Activated CD8-positive, alpha-beta memory T cell treated with anti-CD3 and anti-CD28 coated beads for 36 hours (primary cell): ENCODE results near the gene ABHD17C. TPM values are rescaled to one million over a fixed set of nuclear protein-coding genes. Genes with fewer than 3 reads are reported as not detected.
"Not testable (repeated sequence)": the region's sequence is repeated elsewhere in the genome, so short reads cannot be mapped to it uniquely, and the experiment has no call there.

Experiments
- CTCF ChIA-PET: fragments of 350-600 bp; sonication (Branson Sonifier 250); formaldehyde crosslinking; loops from one replicate; lab custom pipeline; 2021; ENCODE audit warnings: antibody characterized with exemption; lab: Charles Lee
- POLR2A ChIA-PET: fragments of 350-600 bp; sonication (Branson Sonifier 250); formaldehyde crosslinking; loops from one replicate; lab custom pipeline; 2021; ENCODE audit warnings: antibody characterized with exemption; lab: Charles Lee
- total RNA-seq, 2 experiments: library from RNA; stranded (reverse); gene quantifications; one replicate each; pipeline ENCODE4 v1.2.3, GENCODE V29; 2021

The ABHD17C gene
- 1 to 10 TPM; 5.6 to 6.8 TPM for total RNA-seq

DNA sequence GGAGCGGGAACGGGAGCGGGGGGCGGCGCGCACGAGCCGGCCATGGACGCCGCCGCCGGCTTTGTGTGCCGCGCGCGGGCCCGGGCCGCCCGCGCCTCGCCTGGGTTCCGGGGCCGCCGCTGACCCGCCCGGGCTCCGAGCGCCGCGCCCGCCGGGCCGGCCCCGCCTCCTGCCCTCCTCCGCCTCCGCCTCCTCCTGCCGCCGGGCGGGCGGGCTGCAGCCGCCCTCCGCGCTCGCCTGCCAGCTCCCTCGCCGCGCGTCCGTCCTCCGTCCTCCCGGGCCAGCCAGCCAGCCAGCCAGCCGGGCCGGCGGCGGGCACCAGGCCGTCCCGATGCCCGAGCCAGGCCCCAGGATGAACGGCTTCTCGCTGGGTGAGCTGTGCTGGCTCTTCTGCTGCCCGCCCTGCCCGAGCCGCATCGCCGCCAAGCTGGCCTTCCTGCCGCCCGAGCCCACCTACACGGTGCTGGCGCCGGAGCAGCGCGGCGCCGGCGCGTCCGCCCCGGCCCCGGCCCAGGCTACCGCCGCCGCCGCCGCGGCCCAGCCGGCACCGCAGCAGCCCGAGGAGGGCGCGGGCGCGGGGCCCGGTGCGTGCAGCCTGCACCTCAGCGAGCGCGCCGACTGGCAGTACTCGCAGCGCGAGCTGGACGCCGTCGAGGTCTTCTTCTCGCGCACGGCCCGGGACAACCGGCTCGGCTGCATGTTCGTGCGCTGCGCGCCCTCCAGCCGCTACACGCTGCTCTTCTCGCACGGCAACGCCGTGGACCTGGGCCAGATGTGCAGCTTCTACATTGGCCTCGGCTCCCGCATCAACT is at the start of gene ABHD17C:
TSS of gene ABHD17C (plus strand) at position 212 of the 812 bp plus-strand sequence. CDS start at position 332, 120 bp downstream.
- POLR2A ChIA-PET = interaction anchor here (1.0 to 1.3 kb wide), 2 partner anchors 10 to 293 kb away, joined by 3 read pairs; no protein-coding TSS in a partner anchor
- CTCF ChIA-PET = interaction anchor here (1.2 kb wide), 1 partner anchor 35 kb away, joined by 3 read pairs; no protein-coding TSS in a partner anchor

DNA sequence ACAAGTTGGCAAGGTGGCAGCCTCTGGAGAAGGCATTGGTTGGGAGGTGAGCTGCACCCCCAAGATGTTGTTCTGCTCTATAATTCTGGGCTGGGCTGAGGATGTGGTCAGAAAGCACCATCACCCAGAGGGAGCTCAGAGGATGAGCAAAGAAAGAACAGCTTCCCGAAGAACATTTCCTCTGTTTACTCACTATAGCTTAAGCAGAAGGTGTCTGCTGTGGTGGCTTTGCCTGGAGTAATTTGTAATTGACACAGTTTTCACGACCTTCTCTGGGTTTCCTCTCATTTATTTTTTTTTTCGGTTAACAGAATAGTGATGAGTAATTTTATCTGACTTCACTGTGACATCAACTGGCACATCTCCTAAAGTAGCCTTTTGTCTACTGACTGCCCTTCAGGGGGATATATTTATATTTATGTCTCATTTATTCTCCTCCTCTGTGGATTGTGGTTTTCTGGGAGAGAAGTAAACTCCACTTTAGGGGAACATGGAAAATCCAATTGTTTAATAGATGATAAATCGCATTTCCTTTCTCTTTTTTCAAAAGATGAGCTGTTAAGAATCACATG is 49.5 kb upstream of the ABHD17C start:
- POLR2A ChIA-PET = no interaction called here
- CTCF ChIA-PET = no interaction called here

DNA sequence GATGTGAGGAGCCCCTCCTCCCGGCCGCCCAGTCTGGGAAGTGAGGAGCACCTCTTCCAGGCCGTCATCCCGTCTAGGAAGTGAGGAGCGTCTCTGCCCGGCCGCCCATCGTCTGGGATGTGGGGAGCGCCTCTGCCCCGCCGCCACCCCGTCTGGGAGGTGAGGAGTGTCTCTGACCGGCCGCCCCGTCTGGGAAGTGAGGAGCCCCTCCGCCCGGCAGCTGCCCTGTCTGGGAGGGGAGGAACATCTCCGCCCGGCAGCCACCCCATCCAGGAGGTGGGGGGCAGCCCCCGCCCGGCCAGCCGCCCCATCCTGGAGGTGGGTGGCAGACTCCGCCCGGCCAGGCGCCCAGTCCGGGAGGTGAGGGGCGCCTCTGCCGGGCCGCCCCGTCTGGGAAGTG is 47.7 kb upstream of the ABHD17C start:
- CTCF ChIA-PET, POLR2A ChIA-PET: not testable (repeated sequence)

DNA sequence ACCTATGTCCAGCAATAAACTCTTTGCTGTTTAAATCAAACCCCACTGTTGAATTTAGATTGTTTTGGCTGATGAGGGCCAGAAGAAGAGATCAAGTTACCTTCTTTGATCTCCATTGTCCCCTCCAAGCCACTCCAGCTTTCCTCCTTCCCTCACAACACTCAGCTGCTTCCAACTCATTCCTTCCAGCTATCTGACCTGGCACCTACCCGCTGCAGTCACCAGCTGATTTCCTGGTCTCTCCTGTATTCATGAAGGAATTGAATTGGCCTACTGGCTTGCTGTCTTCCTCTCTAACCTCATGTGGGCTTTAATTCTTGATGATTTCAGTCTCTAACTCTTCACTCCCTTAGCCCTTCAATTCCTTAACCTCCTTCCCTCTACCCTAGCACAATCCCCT is 40.8 kb upstream of the ABHD17C start:
- CTCF ChIA-PET = no interaction called here
- POLR2A ChIA-PET = no interaction called here

DNA sequence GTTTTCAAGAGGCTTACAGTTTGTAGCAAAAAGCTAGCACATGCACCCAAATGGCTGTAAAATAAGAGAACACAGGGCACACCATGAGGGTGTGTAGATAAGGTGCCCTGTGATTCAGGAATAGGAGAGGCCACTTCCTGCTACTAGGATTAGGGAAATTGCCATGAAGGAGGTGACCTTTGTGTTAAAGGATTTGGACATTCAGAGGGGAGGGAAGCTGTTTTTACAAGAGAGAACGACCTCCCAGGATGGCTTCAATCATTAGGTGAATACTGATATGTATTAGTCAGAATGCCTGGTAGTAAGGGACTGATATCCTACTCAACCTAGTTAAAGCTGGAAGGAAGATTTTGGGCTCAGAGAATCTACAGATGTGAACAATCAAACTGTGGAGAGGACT is 35.7 kb upstream of the ABHD17C start:
- POLR2A ChIA-PET = no interaction called here

DNA sequence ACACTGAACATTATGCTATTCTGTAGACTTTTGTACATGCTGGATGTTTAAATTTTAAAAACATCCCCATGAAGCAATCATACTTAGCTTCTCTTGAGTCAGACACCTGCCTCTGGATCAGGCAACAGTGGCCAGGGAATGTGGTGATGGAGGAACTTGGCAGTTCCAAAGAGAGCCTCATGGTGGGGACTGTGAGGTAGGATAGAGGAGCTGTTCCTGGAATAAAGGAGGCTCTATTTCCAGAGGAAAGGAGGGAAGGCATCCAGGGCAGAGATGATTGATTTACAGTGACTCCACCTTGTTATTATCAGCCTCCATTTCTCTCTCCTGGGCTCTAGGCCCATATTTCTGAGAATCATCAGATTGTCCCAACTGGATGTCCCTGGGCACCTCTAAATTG is 35.0 kb upstream of the ABHD17C start:
- ChIA-PET POLR2A (no interaction called here), CTCF (interaction anchor here (1.0 kb wide), 1 partner anchor 36 kb away, joined by 3 read pairs; no protein-coding TSS in a partner anchor)

More for the DNA sequence above, 35.7 kb upstream of the ABHD17C start:
- CTCF ChIA-PET = no interaction called here

DNA sequence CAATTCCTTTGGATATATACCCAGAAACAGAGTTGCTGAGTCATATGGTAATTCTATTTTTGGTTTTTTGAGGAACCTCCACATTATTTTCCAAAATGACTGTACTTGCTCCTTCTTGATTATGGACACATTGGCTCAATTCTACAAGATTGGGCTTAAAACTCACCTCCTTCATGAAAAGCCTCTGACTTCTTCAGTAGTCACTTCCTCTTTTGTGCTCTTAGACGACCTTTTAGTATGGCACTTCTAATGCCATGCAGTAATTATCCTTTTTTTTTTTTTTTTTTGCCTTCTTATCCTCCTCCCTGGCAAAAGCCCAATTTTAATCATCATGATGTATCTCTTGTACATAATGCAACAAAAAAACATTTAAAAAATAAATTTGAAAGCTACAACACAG is 33.0 kb upstream of the ABHD17C start:
- POLR2A ChIA-PET = no interaction called here
- CTCF ChIA-PET = no interaction called here

DNA sequence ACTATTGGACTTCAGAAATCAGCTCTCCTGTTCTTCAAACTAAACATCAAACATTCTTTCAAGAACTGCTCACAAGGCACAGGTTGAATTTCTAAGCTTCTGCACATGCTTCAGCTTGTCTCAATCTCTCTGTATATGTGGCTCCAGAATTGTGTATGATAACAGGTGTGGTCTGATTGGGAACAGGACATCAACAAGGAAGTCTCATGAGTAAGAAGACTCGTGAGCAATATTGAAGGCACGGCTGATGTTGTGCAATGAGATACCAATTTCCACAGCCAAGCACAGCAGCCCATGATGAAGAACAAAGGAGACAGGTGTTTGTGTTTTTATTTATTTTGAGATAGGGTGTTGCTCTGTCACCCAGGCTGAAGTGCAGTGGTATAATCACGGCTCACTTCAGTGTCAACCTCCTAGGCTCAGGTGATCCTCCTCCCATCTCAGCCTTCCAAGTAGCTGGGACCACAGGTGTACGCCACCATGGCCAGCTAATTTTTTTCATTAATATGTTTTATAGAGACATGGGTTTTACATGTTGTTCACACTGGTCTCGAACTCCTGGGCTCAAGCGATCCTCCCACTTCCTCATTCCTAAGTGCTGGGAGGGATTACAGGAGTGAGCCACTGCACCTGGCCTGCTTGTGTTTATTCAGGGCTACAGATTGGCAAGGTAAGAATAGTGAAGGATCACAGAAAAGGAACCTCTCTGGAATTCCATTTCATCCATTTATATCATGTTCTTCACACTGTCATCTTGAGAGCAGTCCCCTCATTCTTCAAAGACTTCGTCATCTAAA is 32.2 kb upstream of the ABHD17C start:
- ChIA-PET POLR2A (no interaction called here), CTCF (interaction anchor here (0.9 kb wide), 1 partner anchor 9 kb away, joined by 3 read pairs; no protein-coding TSS in a partner anchor)

DNA sequence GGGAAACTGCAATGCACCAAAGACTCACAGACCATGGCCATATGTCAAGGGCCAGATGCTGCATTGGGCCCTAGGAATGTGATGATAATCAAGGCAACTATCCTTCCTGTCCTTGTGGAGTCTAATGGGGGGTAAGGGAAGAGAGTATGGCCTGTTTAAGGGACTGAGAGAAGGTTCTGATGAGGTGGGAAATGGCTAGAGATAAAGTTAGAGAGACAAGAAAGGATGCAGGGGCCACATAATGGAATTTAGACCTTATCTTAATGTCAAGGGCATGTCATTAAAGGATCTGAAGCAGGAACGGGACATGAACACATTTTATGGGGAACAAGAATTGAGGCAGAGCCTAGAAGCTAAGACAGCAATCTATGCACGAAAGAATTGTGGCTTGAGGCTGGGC is 30.0 kb upstream of the ABHD17C start:
- CTCF ChIA-PET = no interaction called here
- POLR2A ChIA-PET = no interaction called here

DNA sequence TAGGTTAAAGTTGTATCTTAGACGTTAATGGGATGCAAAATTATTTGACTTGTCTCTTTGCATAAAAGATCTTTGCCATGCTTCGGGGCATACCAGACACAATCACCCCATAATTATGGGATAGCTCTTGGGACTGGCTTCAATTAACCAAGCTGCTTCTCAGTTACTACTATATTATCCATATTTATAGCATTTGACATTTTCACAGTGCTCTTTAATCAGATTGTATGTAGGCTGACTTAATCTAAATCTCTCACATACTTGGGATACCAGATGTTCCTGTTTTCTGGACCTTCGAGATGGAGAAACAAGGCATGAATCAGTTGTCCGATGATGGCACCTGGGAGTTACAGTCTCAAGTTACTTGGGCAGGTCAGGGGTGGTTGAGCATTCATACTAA is 27.2 kb upstream of the ABHD17C start:
- CTCF ChIA-PET = no interaction called here
- POLR2A ChIA-PET = no interaction called here

DNA sequence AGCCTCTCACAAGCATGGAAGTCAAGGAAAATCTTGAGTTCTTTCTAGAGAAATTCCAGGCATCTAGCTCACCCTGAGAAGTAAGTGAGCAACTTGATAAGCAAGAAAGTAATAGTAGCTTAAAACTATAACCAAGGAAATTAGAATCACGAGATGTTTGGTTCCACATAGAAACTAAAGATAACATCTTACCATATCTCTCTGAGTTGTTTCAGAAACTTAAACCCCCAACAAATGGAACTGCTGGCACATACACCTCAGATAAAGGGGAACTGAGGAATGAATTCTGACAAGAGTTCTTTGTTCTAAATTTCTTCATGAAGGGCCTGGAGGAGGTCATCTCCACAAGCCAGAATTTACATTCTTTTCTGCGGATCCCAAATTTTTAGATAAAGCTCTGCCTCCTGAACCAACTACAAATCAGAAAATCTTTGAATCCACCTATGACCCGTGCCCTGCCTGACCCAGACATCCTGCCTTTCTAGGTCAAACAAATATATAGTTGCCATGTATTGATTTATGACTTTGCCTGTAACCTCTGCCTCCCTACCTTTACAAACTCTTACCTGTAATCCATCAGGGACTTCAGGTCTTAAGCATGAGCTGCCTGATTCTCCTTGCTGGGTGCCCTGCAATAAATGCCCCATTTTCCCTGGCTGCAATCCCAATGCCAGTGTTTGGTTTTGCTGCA is 26.4 kb upstream of the ABHD17C start:
- ChIA-PET CTCF (no interaction called here), POLR2A (no interaction called here)

DNA sequence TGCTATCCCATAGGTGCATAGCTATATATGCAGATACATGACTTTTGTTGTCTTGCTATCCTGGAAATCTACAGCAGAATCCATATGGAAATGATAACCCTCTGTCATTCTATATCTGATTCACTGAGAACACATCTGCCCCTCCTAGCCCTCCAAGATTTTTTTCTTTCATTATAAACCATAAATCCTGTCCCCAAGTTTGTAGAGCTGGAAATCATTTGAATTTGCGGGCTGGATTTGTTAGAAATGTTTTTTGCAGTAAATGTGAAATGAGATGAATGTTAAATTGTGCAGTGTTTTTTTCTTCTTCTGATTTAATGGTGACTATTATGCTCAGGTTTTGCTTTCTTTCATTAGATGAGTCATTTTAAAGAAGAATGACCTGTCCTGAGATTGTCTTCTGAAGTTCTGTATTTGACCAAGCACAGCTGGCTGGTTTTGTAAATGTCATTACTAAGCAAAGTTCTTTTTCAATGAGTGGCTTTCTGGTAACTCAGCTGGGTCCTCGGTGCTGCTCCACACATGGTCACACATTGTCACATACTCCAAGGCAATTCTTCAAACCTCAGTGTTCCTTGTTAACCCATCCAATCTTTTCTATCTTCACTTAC is 25.3 kb upstream of the ABHD17C start:
- POLR2A ChIA-PET = no interaction called here
- CTCF ChIA-PET = no interaction called here

DNA sequence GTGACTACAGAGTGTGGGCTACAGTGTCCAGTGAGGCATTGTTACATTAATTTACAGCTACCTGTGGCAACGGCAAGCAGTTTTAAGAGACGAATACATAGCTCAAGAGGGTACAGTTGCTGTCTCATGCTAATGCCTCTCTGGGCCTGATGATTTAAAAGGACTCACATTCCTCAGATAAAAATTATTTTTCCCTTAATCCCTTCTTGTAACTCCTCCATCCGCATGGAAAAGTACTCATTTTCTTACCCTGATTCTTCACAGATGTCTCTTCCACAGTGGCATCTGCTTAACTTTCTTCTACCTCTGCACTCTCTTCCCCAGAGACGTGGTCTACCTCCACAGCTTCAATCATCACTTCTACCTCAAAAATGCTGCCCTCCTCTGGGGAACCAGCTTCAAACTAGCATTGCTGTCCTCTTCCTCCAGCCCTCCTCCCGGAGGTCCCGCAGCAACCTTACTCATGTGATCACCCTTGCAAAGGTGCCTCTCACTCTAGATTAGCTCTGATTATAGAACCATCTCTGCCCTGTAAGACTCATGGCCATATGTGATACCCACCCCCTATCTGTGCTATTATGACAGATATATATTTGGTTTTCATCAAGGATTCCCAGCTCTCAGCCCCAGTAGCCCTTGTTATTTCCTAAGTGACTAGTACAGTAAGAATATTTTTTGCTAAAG is 21.4 kb upstream of the ABHD17C start:
- POLR2A ChIA-PET = no interaction called here
- CTCF ChIA-PET = no interaction called here

DNA sequence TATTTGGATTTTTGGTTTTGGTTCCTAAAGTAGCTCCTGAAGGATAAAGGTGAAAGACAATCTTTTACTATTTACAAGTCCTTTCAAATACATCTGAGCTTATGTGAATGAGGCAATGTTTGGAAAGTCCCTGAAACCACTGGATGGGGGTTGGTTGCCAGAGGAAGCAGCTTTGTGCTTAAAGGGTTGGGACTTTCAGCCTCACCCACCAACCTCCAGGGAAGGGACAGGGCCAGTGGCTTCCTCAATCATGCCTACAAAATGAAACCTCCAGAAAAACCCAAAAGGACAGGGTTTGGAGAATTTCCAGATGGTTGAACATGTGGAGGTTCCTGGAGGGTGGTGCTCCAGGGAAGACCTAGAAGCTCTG is 20.9 kb upstream of the ABHD17C start:
- POLR2A ChIA-PET = no interaction called here
- CTCF ChIA-PET = no interaction called here

DNA sequence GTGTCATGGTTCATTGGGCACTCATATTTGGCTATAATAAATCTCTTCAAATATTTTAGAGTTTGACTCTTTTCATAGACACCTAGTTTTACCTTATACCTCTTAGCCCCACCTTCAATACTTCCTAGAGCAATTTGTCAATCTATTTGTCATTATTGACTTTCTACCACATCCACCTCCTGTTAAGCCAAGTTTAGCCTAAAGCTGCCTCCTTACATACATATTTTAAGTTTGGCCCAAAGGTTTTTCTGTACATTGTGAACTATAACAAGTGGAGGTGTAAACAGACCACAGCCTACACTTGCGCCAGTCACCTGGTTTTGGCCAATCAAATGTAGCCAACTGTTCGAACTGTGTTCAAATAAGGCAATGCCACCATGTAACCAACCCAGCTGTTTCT is 18.1 kb upstream of the ABHD17C start:
- CTCF ChIA-PET = no interaction called here
- POLR2A ChIA-PET = no interaction called here

DNA sequence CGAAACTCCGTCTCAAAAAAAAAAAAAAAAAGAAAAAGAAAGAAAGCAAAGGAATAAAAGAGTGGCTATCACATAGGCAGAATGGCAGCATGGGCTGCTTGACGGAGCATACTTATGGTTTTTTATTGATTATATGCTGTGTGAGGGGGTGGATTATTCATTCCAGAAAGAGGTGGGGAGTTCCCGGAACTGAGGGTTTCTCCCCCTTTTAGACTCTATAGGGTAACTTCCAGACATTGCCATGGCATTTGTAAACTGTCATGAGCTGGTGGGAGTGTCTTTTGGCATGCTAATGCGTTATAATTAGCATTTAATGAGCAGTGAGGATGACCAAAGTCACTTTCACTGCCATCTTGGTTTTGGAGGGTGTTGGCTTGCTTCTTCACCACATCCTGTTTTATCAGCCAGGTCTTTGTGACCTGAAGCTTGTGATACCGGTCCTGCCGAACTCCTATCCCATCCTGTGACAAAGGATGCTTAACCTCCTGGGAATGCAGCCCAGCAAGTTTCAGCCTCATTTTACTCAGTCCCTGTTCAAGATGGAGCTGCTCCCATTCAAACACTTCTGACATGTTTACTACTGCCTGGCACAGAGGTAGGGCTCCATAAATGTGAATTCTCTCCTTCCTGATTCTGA is 15.8 kb upstream of the ABHD17C start:
- POLR2A ChIA-PET = interaction anchor here (0.7 kb wide), 1 partner anchor 621 kb away, joined by 6 read pairs; no protein-coding TSS in a partner anchor
- CTCF ChIA-PET = interaction anchor here (0.6 kb wide), 1 partner anchor 584 kb away, joined by 3 read pairs; no protein-coding TSS in a partner anchor

DNA sequence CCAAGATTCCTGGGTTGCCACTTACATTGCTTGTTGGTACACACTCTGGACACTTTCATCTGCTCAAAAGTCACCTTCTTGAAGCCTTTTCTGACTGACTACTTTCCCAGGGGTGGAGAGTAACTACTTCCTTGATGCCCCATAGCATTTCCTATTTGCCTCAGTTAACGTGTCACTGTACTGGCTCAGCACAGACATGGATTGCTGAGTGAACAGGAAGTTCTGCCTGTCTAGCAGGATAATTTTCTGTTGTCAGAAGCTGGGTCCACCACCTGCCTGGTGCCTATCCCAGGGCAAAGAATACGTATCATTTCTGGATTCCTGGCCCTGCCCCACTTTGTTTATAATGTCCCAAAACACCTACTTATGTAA is 15.3 kb upstream of the ABHD17C start:
- ChIA-PET POLR2A (no interaction called here), CTCF (no interaction called here)

DNA sequence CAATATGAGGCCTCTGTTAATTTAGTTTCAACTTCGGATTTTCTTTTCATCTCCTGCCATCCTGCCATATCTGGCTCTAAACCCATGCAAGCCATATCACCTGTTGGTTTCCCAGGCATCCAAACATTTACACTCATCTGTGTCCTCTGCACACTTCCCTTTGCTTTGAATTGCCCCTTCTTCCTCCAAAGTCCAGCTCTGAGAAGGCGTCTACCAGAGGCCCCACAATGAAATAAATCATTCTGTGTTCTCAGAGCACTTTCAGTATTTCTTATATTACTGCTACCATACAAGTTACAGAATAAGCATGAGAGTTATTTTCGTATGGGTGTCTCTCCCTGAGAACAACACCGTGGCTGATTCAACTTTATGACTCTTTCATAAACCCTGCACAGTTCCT is 12.9 kb upstream of the ABHD17C start:
- ChIA-PET CTCF (no interaction called here), POLR2A (no interaction called here)
